Hepatocyte (in vitro differentiated cells): ENCODE data around the gene LRMDA.

Experiments
- CTCF ChIP-seq: fragments of 200-600 bp; sonication (generic); IDR thresholded peaks from 2 replicates; pipeline ENCODE4 v1.5.1; 2016; ENCODE audit warnings: antibody characterized with exemption, mild to moderate bottlenecking; ENCODE audit not compliant: poor library complexity
- EZH2 ChIP-seq: fragments of 200-600 bp; sonication (generic); IDR thresholded peaks from 2 replicates; pipeline ENCODE4 v1.6.1; 2016; ENCODE audit warnings: antibody characterized with exemption, mild to moderate bottlenecking, borderline replicate concordance
- EZH2phosphoT487 ChIP-seq: fragments of 200-600 bp; sonication (generic); IDR thresholded peaks from one replicate; pipeline ENCODE4 v1.6.1; 2018; ENCODE audit warnings: antibody characterized with exemption, mild to moderate bottlenecking, low read depth, moderate library complexity; ENCODE audit not compliant: unreplicated experiment, severe bottlenecking

DNA sequence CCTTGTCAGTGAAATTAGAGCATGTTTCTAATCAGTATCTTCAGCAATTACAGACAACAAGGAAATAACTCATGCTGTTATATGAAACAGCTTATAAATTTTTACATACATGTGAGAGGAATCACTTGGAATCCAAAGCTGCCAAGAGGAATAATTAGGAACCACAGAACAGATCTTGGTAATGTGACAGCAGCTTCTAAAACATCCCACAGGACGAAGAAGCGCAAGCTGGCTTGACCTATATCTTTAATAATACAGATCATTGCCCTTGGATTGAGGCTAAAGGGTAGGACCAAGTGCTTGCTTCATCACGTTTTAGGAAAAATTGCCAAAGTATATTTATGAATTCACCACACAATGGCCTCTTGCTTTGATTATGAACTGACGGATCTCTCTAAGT, 869.8 kb downstream of the LRMDA start:
- no peak for TF ChIP-seq CTCF
- TF ChIP-seq EZH2, result no peak
- TF ChIP-seq EZH2phosphoT487, result no peak
